ENCODE results near the gene UBE2I. TPM values are rescaled to one million over a fixed set of nuclear protein-coding genes. Genes with fewer than 3 reads are reported as not detected.

UBE2I gene
- total RNA-seq, 1 donor from 2014 or later, result 112 TPM

DNA sequence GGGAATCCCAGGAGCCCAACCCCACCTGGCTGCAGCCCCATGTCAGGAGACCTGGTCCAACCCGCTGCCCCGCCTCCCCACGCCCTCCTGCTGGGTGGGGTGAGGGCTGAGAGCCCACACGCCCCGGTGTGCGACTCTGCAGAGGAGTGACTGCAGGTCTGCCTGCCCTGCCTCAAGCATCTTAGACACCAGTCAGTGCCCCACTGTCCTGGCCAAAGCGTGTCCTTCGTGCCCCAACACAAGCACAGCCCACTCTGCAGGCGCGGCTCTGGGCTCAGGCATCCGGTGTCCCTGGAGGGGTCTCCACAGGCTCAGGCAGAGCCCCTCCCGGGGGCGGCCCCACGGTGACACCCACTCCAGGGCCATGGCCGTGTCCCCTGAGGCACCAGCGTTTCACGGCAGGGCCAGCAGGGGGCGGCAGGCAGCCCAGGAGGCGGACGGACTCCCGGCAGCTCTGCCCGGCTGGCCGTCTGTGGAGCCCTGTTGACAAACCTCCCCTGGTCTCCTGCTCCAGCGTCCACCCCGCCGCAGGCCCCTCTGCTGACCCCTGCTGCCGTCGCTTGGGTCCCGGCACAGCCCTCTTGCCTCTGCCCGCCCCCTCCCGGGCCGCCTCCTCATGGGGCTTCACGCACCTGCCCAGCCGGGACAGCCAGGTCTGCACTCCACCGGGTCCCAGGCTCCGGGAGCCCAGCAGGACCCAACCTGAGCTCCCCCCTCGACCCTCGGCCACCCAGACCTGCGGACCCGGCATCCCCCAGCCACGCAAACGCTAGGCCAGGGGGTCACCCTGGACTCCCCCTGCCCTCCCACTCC, 8.6 kb upstream of the UBE2I start:
- DNase-seq (ENCODE audit: low read depth), result no peak
- H3K4me3 ChIP-seq (ENCODE audit: low read depth, low read length), result peak overlapping the region; percentile 42
- TF ChIP-seq, protein P1, sequence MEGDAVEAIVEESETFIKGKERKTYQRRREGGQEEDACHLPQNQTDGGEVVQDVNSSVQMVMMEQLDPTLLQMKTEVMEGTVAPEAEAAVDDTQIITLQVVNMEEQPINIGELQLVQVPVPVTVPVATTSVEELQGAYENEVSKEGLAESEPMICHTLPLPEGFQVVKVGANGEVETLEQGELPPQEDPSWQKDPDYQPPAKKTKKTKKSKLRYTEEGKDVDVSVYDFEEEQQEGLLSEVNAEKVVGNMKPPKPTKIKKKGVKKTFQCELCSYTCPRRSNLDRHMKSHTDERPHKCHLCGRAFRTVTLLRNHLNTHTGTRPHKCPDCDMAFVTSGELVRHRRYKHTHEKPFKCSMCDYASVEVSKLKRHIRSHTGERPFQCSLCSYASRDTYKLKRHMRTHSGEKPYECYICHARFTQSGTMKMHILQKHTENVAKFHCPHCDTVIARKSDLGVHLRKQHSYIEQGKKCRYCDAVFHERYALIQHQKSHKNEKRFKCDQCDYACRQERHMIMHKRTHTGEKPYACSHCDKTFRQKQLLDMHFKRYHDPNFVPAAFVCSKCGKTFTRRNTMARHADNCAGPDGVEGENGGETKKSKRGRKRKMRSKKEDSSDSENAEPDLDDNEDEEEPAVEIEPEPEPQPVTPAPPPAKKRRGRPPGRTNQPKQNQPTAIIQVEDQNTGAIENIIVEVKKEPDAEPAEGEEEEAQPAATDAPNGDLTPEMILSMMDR (conservative IDR thresholded peaks at IDR 0.05; ENCODE audit: low read depth, low read length), result peak; percentile 72

DNA sequence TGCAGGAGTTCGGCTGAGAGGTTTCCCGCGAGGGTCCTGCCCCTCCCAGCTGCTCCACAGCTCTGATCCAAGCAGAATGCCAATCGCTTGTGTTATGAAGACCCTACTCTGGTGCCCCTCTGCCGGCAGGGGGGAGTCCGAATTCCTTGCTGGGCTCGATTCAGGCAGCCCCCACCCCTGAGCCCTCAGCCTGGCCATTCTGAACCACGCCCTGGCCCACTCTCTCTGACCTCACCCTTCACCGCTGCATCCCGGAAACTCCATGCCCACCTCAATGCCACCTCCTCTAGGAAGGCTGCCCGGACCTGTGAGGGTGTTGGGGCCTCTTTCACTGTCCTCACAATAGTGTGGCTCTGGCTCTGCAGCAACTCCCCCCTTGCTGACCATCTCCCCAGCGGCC, 7.9 kb upstream of the UBE2I start:
- H3K4me3 ChIP-seq (ENCODE audit: low read depth, low read length), result no peak overlapping the region
- TF ChIP-seq, protein P1 (conservative IDR thresholded peaks at IDR 0.05; ENCODE audit: low read depth, low read length), result no peak
- DNase-seq (ENCODE audit: low read depth), result no peak

DNA sequence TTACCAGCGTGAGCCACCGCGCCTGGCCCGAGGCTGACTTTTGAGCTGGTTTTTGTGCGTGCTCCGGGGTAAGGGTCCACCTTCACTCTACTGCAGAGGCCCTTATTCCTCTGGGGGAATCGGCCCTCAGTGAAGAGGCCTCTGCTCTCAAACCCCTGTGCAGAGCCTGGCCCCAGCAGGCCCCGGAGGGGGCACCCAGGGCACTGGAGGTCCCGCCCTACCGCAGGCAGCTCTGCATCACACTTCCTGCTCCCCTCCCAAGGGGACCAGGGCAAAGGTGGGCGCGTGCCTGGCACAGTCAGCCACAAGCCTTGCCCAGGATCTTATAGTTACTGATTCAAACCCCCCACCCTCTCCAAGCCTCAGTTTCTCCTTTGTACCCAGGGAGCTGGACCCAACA, 3.6 kb upstream of the UBE2I start:
- DNase-seq (ENCODE audit: low read depth), result no peak
- TF ChIP-seq, protein P1 (conservative IDR thresholded peaks at IDR 0.05; ENCODE audit: low read depth, low read length), result no peak
- no peak overlapping the region for H3K4me3 ChIP-seq (ENCODE audit: low read depth, low read length)

DNA sequence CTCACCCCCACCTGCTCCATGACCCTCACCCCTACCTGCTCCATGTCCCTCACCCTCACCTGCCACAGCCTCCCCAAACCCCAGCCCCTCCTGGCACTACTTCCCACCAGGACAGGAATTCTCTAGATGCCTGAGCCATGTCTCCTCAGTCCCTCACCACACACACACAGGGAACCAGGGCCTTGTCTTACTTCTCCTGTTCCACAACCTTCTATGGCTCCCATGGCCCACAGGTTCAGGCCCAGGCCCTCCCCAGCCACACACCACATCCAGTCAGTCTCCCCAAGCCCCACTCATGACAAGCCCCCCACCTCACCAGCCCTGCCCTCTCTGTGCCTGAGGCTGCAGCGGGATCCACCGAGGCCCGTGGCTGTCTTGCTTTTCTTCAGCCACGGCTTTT, 3.1 kb upstream of the UBE2I start:
- no peak for DNase-seq (ENCODE audit: low read depth)
- TF ChIP-seq, protein P1 (conservative IDR thresholded peaks at IDR 0.05; ENCODE audit: low read depth, low read length), result no peak

DNA sequence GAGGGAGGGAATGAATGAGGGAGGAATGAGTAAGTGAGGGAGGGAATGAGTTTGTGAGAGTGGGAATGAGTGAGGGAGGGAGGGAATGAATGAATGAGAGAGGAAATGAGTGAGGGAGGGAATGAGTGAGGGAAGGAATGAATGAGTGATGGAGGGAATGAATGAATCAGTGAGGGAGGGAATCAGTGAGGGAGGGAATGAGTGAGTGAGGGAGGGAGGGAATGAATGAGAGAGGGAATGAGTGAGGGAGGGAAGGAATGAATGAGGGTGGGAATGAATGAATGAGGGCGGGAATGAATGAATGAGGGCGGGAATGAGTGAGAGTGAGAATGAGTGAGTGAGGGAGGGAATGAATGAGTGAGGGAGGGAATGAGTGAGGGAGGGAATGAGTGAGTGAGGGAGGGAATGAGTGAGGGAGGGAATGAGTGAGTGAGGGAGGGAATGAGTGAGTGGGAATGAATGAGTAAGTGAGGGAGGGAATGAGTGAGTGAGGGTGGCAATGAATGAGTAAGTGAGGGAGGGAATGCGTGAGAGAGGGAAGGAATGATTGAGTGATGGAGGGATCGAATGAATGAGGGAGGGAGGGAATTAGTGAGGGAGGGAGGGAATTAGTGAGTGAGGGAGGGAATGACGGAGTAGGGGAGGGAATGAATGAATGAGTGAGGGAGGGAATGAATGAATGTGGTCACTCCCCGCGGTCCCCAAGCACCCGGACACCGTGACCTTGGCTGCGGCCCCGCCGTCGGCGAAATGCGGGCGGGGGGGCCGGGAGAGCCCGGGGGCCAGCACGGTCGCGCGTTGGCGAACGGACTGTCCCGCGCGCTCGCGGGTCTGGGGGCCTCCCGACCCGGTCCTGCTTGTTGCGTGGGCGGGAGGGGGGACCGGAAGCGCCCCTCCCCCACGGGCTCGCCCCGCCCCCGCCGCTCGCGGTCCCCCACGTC, 1.1 kb upstream of the UBE2I start:
- DNase-seq (ENCODE audit: low read depth), result no peak
- peak overlapping the region; percentile 75 for H3K4me3 ChIP-seq (ENCODE audit: low read depth, low read length)
- TF ChIP-seq, protein P1 (conservative IDR thresholded peaks at IDR 0.05; ENCODE audit: low read depth, low read length), result no peak

More for the DNA sequence above, 3.1 kb upstream of the UBE2I start:
- no peak overlapping the region for H3K4me3 ChIP-seq (ENCODE audit: low read depth, low read length)

DNA sequence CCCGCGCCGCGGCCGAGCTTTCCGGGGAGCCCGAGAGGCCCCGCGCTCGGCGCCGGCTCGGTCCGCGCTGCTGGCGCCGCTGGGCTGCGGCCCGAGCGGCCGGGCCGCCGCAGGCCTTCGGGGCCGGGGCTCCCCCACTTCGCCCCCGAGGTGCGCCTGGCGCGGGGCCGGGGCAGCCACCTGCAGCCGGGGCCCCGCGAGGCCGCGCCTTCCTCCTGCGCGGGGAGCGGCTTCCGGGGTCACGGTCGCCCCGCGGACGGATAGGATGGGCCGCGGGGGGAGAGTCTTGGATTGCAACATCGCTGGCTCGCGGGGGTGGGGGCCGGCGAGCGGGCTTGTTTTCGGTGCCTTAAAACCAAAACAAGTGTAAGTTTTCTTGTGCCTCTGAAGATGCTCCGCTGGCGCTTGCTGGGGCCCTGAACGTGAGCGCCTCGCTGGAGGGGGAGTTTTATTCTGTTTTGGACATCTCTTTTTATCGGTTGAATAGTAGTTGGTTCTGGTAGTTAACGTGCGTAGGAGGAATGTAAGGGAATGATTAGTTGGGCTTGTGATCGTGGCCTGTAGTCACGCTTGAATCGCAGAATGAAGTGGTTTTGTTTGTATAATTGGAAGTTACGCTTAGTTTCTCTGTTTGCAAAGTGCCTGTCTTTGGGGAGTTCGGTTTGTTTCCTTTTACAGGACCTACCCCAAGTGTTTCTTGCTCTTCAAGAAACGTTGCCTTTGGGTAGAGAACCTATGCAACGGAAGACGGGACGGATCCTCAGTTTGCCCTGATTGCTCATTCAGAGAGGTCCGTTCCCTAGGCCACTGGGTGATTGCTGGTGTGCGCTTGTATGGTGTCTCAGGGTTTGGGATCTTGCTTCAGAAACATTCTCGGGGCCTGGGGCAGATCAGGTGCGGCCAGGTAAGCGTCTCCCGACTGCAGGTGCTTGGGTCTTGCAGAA, 724 bp downstream of the UBE2I start:
- H3K4me3 ChIP-seq (ENCODE audit: low read depth, low read length), result peak overlapping the region; percentile 72
- TF ChIP-seq, protein P1 (conservative IDR thresholded peaks at IDR 0.05; ENCODE audit: low read depth, low read length), result no peak
- DNase-seq (ENCODE audit: low read depth), result peak; percentile 49
